Measurements from ENCODE around the gene RAPGEF5.

DNA sequence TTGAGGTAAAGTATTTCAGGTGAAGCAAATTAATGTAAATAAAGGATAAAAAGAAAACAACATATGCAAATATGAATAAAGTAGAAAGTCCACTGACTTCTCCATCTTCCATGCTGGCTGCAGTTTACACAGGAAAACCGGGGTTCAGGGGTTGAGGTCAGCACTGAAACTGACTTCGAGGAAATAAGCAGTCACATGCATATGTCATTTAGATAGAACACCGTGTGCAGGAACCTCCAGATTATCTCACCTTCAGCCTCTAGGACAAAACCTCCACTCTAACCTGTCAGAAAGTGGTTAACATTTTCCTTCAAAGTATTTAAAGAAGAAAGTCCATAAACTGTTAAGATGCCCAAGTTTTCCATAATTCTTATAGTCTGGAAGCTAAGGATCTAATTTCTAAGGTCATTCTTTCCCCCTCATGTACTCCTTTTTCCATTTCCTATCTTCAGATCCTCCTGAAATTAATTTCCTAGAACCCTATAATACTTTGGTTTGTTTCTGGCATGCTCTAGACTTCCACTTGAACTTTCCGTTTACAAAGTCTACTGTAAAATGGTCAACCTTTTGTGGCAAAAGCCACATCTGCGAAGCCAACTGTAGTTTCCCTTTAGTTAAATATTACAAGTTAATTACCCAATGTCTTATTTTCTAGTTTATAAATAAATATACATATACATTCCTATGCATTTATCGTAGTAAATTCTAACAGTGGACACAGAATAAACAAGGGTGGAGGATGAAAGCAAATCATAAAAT is 173.3 kb downstream of the RAPGEF5 start:
- TF ChIP-seq TEAD4 (IDR thresholded peaks at IDR 0.05; ENCODE audit: borderline replicate concordance, insufficient read depth) = no peak
- TF ChIP-seq, protein P1, sequence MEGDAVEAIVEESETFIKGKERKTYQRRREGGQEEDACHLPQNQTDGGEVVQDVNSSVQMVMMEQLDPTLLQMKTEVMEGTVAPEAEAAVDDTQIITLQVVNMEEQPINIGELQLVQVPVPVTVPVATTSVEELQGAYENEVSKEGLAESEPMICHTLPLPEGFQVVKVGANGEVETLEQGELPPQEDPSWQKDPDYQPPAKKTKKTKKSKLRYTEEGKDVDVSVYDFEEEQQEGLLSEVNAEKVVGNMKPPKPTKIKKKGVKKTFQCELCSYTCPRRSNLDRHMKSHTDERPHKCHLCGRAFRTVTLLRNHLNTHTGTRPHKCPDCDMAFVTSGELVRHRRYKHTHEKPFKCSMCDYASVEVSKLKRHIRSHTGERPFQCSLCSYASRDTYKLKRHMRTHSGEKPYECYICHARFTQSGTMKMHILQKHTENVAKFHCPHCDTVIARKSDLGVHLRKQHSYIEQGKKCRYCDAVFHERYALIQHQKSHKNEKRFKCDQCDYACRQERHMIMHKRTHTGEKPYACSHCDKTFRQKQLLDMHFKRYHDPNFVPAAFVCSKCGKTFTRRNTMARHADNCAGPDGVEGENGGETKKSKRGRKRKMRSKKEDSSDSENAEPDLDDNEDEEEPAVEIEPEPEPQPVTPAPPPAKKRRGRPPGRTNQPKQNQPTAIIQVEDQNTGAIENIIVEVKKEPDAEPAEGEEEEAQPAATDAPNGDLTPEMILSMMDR (IDR thresholded peaks at IDR 0.05) = no peak
- no peak for TF ChIP-seq FOXJ3 (CRISPR knock-in tag; IDR thresholded peaks at IDR 0.05)
- TF ChIP-seq EZH2phosphoT487 (IDR thresholded peaks at IDR 0.05; ENCODE audit: borderline replicate concordance, low read depth) = no peak
